GM21360 (cell line): ENCODE measurements around the gene TMEM91.

Experiments
- ATAC-seq: cut with Tn5 transposase; IDR thresholded peaks from one replicate; pipeline ENCODE4 v1.9.1; 2021; ENCODE audit warnings: mild to moderate bottlenecking, moderate library complexity; ENCODE audit not compliant: unreplicated experiment

TMEM91 gene

DNA sequence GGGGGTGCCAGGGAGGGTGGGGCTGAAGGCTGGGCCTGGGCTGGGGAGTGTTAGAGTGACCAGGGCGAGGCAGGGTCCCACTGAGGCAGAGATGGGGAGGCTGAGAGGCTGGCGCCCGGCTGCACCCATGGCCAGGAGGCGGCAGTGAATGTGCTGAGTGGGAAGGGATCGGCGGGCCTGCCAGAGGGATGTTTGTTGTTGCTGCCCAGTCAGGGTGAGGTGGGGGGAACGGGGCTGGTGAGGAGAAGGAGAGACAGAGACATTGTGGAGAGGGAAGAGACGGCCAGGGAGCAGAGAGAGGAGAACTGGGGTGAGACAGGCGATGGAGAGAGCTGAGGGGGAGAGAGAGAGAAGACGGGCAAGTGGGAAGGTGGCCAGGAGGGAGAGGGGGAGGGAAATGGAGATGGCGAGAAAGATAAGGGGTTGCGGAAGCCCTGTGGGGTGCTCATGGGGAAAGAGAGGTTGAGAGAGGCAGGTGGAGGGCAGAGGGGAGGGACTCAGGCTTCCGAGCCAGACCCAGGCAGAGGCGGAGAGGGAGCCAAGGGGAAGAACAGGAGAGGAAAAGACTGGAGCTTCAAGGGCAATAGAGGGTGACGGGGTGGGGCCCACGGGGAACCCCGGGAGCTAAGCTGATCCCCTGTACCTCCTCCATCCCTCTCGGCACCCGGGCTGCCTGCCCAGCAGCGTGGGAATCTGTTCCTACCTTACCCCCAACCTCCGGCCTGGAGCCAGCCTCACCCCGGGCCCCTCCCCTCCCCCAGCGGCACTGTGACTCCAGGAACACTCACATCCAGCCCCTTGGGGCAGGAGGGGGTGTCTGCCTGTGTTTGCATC, 51.5 kb downstream of the TMEM91 start:
- no peak for ATAC-seq

DNA sequence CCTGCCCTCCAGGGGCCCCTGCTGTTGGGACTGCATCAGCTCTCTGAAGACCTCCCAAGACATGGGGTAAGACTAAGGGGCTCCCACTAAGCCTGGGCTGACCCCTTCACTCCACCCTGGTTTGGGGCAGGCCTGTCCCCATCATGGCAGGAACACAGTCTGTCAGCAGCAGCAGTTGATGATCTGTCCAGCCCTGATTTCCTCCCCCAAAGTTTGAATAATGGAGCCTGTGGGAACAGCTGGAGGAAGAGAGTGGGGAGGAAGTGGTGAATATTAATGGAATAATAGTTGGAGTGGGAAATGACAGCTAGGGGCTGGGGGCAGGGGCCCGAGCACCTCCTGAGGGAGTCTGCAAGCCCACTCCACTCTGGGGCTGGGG, 52.1 kb downstream of the TMEM91 start:
- ATAC-seq: no peak

DNA sequence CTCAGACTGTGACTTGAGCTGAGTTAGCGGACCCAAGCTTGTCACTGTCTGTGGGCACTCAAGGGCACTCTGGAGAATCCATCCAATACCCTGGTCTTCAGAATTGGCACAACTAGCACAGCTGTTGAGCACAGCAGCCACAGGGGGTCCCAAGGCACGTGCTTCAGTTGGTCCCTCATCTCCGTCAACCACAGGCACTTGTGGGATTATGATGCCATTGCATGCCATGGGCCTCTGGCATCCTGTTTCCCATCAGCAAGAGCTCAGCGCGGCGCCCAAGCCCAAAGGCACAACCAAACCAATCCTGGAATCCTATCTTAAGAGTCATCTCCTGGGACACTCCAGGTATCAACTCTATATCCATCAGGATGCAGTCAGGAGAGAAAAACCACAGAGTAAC, 54.6 kb downstream of the TMEM91 start:
- no peak for ATAC-seq

DNA sequence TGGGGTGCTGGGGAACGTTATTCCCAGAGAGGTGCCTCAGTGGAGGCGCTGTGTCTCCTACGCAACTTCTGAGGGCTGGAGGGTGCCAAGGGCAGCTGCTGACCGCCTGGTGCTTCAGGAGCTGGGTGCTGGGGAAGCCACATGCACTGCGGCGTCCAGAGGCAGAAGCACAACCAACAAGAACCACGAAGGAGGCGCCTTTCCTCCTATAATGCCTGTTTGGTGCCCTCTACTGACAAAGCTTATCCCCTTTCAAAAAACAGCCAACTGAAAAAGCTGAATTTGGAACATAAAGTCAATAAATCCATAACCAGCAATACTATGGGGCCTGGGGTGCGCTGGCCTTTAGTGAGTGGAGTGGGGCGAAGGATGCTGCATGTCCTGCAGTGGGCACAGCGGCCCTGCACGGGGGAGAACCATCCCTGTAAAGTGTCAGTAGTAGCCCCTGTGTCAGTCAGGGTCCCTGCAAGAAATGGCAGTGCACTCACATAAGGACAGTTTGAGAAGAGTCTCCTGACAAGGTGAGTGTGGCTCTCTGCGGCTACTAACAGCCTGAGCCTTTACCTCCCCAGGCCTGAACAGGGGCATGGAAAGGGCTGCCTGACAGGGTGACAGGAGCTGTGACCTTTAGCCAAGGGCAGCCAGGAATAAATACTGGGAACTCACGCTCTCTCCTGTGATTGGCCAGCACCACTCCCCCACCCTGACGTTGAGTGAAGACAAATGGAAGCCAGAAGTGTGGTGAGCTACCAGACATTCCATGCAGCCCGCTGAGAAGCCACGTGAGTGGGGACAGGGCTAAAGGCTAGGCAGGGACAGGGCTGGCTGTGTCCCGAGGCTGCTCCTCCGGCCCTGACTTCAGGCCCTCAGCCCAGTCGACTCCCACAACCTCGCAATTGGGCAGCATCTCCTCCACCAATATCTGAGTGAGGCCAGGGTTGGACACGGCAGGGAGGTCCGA, 55.4 kb downstream of the TMEM91 start:
- ATAC-seq: no peak

DNA sequence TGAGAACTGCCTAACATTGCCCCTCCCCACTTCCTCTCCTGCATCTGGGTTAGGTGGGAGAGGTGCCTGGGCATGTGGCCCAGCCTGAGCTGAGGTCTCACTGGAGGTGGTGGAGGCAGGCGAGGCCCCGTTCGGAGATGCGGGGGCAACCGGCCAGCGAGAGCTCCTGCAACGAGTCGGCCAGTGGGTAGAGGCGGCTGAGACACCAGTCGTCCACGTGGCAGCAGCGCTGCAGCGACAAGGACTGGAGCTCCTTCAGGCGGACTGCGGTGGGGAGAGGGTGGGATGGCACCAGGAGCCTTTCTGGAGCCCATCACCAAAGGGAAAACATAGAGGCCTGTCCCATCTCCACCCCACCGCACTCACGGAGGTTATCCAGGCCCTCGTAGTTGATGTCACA, 56.8 kb downstream of the TMEM91 start:
- ATAC-seq: no peak
